GM20431 (cell line): ENCODE measurements around the gene AKAP3.

Source experiments
- in situ Hi-C: fragments of 300-500 bp; cut with MseI, MboI; formaldehyde crosslinking; loops from one replicate; pipeline ENCODE4 v1.15.0; 2020; ENCODE audit warnings: low sequenced_read_pairs; ENCODE audit not compliant: unreplicated experiment

AKAP3 gene

DNA sequence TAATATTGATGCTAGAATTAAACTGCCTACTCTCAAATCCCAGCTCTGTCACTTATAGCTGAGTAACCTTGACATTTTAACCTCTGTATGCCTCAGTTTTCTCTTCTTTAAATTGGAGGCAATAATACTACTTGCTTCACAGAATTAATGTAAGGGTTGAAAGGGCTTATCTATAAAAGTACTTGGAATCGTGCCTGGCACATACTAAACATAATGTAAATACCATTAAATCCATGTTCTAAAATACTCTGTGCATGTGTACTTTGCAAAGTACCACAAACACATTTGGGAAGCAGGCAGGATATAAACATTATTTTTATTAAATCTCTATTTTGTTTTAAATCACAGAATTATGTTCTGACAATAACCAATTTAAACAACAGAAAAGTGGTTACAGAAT lies 44.9 kb downstream of the AKAP3 start:
- in situ Hi-C loops, result no loop called here

DNA sequence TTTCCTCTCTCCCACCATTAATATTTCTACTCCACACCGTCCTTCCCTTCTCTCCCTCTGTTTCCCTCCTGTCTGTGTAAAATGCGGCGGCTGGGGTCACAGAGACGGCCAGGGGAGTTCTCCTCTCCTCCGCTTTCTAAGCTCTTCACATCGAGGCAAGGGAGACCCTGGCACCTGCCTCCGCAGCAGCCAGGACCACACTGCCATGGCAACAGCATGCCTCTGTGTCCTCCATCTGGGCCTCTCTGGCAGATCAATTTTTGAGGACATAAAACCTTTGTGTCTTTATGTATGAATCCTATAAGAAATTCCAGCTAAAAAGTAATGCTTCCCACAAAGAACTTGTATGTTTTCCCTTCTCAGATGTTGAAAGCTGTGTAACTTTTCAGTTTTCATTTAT lies 45.4 kb downstream of the AKAP3 start:
- in situ Hi-C loops, result no loop called here

- in situ Hi-C loops, result no loop called here
Observed at GRCh38 chr12:4595881-4596280, 53.0 kb downstream of the AKAP3 start.

- in situ Hi-C loops, result no loop called here
Observed at GRCh38 chr12:4591180-4591687, 57.6 kb downstream of the AKAP3 start.

GRCh38 chr12:4589941-4590340 lies 58.9 kb downstream of the AKAP3 start:
- in situ Hi-C loops, result no loop called here

- in situ Hi-C loops, result no loop called here
Observed at GRCh38 chr12:4588916-4589315, 59.9 kb downstream of the AKAP3 start.

DNA sequence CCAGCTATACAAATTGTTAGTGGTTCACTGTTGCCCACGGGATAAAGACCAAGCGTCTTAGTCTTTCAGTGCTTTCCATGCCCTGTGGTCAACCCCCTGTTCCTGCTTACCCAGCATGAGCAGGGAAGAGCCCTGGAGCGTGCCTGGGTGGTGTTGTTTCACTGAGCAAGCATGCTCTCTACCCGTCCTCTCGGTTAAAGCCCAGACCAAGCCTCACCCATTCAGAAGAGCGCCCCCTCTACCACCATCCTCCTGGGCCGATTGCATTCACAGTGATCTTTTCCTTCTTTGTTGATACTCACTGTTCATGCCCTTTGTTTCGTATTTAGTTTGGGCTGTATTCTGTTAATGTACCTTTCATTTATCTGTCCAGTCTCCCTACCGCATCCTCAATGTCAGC lies 61.7 kb downstream of the AKAP3 start:
- in situ Hi-C loops, result no loop called here

DNA sequence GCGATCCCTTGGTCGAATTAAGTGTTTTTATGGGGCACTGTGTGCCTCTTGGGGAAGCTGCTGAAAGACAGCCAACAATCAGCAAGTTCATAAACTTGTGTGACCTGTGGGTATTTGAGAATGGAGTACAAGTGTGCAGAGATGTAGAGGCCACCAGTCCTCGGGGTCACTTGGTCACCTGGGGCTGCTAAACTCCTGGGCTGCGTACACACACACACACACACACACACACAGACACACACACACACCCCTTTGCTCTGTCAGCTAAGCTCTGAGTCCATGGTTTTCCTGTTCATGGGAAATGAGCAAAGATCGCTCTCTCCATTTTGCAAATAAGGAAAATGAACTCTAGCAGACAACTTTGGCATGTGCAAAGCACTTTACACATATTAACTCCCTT lies 62.4 kb downstream of the AKAP3 start:
- in situ Hi-C loops, result no loop called here

- in situ Hi-C loops, result no loop called here
Observed at GRCh38 chr12:4584896-4585295, 64.0 kb downstream of the AKAP3 start.

GRCh38 chr12:4584281-4584680 lies 64.6 kb downstream of the AKAP3 start:
- in situ Hi-C loops, result no loop called here

GRCh38 chr12:4580281-4580688 lies 68.6 kb downstream of the AKAP3 start:
- in situ Hi-C loops, result no loop called here

DNA sequence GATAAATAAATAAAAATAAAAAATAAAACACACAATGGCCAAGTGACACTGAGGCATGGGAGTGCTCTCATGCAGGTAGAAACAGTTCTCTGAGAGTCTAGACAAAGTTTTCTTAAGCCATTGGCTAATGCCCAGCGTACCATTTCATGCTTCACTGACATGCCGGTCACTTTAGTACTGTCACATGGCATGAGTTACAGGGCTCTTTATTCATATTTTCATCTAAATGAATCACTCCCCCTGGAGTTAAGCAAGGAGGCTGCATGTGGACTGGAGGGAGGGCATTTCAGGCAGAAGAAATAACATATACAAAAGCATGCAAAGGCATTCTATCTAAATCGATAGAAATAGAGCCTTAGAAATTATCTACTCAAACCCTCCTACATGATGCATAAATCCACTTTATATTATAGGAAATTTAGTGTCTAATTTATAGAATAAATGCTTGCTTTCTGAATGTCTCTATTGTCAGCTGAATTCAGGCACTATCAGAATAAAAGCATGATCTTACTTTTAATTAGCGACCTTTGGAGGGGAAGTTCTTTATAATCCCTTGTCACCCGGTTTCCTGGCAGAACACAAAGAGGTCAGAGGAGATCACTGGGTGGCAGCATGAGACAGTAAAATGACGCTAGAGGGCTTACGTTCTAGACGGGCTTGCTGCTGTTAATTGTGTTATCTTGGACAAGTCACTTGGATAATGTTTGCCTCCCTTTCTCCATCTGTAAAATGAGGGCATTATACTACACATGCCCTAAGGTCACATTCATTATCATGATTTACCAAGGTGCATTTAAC lies 69.3 kb downstream of the AKAP3 start:
- in situ Hi-C loops, result no loop called here

- in situ Hi-C loops, result no loop called here
Observed at GRCh38 chr12:4572680-4573079, 76.2 kb downstream of the AKAP3 start.

- in situ Hi-C loops, result no loop called here
Observed at GRCh38 chr12:4569261-4569660, 79.6 kb downstream of the AKAP3 start.

DNA sequence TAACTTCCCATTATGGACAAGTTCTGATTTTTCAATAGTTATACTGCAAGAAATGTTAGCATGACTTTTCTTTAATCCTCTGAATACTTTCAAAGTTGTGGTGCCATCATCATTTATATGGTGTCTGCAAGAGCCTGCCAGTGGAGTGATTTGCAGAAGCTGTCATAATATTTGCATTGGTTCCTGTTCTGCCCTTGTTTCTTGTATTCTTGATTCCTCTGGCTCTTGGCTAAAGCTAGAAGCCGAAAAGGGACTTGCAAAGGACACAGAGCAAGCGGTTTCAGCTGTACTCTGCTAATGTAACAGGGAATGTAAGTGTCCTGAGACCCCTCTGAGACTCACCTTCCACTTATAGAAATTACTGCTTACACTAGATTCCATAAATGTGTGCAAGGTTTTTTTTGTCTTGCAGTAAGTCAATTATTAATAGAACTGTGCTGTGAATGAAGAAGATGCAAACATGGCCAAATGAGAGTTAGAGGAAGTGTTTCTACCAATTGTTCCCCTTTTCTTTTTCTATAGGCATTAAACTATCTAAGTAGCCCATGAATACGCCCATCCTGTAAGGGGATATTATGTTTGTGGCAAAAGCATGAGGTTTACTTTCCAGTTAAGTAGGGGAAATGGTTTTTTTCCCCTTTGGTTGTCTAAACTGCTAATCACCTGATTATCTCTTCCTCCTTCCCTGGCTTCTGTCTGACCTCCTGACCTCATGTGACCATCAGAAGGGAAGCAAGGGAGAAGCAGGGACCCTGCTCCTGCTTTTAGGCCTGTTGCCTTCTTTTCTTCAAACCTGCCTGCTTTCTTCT lies 81.6 kb downstream of the AKAP3 start:
- in situ Hi-C loops, result no loop called here

DNA sequence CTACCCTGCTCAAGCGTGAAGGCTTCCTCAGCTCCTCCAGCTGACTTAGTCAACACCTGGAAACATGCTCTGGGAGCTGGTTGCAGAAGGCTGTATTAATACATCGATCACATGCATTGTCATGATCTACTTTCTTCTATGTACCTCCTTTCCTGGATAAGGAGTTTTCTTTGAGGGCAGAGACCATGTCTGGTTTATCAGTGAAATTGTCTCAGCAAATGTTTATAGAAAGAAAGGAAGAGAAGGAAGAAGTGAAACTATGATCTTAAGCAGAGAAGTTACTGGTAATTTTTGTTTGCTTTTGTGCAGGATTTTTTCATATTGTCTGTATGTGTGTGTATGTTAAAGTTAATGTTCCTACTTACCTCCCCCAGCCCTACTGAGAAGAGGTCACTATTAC lies 82.4 kb downstream of the AKAP3 start:
- in situ Hi-C loops, result no loop called here
